ENCODE data around the gene SLC4A1.

DNA sequence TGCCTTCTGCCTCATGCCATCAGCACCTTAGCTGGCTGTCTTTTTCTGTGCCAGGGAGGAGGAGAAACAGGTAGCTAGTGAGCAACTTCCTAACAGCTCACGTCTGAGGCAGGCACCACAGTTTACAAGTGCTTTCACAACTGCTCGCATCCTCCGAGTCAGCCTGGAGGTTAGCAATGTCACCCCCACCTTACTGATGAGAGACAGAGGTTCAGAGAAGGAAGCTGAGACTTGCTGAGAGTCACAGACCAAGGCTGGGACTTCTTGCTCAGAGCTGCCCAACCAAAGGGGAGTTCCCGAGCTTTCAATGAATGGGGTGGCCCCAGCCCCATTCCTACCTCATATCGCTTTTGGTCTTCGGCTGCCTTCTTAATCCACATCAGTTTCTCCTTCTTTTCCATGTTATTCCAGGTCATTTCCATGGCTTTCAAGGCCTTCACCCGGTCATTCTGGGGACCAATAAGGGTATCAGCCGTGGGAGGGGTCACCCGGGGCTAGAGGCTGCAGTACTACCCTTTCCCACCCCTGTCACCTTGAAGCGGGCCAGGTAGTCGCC lies 58.1 kb downstream of the SLC4A1 start:
- TF ChIP-seq FOSL2 (IDR thresholded peaks at IDR 0.05; ENCODE audit: borderline replicate concordance, low read depth) = no peak
- TF ChIP-seq, protein P1, sequence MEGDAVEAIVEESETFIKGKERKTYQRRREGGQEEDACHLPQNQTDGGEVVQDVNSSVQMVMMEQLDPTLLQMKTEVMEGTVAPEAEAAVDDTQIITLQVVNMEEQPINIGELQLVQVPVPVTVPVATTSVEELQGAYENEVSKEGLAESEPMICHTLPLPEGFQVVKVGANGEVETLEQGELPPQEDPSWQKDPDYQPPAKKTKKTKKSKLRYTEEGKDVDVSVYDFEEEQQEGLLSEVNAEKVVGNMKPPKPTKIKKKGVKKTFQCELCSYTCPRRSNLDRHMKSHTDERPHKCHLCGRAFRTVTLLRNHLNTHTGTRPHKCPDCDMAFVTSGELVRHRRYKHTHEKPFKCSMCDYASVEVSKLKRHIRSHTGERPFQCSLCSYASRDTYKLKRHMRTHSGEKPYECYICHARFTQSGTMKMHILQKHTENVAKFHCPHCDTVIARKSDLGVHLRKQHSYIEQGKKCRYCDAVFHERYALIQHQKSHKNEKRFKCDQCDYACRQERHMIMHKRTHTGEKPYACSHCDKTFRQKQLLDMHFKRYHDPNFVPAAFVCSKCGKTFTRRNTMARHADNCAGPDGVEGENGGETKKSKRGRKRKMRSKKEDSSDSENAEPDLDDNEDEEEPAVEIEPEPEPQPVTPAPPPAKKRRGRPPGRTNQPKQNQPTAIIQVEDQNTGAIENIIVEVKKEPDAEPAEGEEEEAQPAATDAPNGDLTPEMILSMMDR (IDR thresholded peaks at IDR 0.05) = no peak
- no peak for TF ChIP-seq SIN3A (IDR thresholded peaks at IDR 0.05; ENCODE audit: borderline replicate concordance, low read depth, low read length)
- TF ChIP-seq EZH2phosphoT487 (IDR thresholded peaks at IDR 0.05; ENCODE audit: borderline replicate concordance, low read depth) = no peak
- no peak for TF ChIP-seq RCOR1 (IDR thresholded peaks at IDR 0.05; ENCODE audit: low read length)
